Measurements from ENCODE around the gene MAGI3. TPM values are rescaled to one million over a fixed set of nuclear protein-coding genes. Genes with fewer than 3 reads are reported as not detected.

MAGI3 gene
- total RNA-seq, 1 donor from 2014 or later: 1.0 TPM

DNA sequence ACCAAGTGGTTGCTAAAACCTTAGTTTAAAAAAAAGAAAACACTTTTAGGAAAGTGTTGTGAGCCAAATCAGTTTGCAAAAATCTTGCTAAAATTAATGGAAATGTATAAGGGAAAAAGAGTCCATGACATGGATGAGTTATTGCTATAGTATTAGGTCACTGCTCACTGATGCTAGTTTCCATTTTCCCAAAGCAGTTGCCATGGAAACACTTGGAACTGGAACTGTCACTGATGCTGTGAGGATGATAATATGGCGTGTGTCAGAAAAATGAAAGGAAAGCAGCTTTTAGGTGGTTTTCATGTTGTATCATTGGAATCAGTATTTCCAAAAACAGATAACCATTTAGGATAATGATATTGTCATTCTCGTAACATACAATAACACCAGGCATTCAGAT is 264.6 kb downstream of the MAGI3 start:
- no peaks in the 10 kb centered on the region for H3K9me3 Mint-ChIP-seq
- ChIA-PET POLR2A (no interaction called here), CTCF (no interaction called here)
- no peak overlapping the region for H3K4me3 Mint-ChIP-seq
- intact Hi-C loops (cut with micrococcal nuclease): no loop called here
- no peak for DNase-seq
- no peak overlapping the region for H3K27ac Mint-ChIP-seq
- no peaks in the 10 kb centered on the region for H3K4me1 Mint-ChIP-seq
- no peak for ATAC-seq (ENCODE audit: low read depth)
- no peaks in the 10 kb centered on the region for H3K36me3 Mint-ChIP-seq (ENCODE audit: low read depth)
- H3K27me3 Mint-ChIP-seq: no peaks in the 10 kb centered on the region
- TF ChIP-seq, protein P1, sequence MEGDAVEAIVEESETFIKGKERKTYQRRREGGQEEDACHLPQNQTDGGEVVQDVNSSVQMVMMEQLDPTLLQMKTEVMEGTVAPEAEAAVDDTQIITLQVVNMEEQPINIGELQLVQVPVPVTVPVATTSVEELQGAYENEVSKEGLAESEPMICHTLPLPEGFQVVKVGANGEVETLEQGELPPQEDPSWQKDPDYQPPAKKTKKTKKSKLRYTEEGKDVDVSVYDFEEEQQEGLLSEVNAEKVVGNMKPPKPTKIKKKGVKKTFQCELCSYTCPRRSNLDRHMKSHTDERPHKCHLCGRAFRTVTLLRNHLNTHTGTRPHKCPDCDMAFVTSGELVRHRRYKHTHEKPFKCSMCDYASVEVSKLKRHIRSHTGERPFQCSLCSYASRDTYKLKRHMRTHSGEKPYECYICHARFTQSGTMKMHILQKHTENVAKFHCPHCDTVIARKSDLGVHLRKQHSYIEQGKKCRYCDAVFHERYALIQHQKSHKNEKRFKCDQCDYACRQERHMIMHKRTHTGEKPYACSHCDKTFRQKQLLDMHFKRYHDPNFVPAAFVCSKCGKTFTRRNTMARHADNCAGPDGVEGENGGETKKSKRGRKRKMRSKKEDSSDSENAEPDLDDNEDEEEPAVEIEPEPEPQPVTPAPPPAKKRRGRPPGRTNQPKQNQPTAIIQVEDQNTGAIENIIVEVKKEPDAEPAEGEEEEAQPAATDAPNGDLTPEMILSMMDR (IDR thresholded peaks at IDR 0.05): no peak

DNA sequence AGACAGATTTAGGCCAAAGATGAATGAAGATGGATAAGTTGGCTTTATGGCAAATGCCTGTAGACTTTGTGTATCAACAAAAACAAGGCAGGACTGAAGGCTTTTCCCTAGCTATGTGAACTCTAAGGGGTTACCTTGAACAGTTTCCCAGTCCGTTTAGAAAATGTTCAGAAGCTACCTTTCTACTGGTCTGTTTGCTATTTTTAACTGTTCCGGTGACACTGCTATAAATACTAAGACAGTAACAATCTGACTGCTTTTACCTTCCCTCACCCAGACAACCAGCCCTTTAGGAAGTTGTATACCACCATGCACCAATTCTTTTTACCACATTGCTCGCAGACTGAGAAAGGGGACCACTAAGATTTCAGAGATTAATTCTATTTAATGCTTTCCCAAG is 266.8 kb downstream of the MAGI3 start:
- H3K9me3 Mint-ChIP-seq: no peaks in the 10 kb centered on the region
- H3K27ac Mint-ChIP-seq: no peak overlapping the region
- H3K4me3 Mint-ChIP-seq: no peak overlapping the region
- intact Hi-C loops (cut with micrococcal nuclease): no loop called here
- no peaks in the 10 kb centered on the region for H3K36me3 Mint-ChIP-seq (ENCODE audit: low read depth)
- no peaks in the 10 kb centered on the region for H3K27me3 Mint-ChIP-seq
- POLR2A ChIA-PET: no interaction called here
- ATAC-seq (ENCODE audit: low read depth): no peak
- no peaks in the 10 kb centered on the region for H3K4me1 Mint-ChIP-seq
- no peak for DNase-seq
- CTCF ChIA-PET: no interaction called here
- TF ChIP-seq, protein P1 (IDR thresholded peaks at IDR 0.05): no peak

DNA sequence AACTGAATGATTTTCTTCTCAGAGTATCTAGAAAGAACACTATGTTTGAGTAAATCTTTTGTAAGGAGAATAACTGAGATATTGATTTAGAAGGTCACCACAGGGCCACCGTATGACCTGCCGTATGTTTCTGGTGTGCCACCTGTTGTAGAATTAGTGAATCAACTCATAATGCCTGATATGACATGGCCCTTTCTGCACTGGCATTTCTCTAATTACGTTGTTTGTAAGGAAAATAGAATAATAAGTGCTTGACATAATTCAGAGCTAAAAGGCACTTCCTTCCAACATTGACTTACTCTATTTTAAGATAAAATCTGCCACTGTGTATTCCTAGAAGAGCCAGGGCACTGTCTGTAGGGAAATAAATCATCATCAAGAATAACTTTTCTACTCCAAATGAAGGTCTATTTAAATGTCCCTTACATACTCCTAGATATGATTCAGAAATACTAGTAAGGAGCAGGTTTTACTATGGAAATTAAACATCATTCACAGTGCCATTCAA is 267.3 kb downstream of the MAGI3 start:
- no peaks in the 10 kb centered on the region for H3K4me1 Mint-ChIP-seq
- ATAC-seq (ENCODE audit: low read depth): no peak

DNA sequence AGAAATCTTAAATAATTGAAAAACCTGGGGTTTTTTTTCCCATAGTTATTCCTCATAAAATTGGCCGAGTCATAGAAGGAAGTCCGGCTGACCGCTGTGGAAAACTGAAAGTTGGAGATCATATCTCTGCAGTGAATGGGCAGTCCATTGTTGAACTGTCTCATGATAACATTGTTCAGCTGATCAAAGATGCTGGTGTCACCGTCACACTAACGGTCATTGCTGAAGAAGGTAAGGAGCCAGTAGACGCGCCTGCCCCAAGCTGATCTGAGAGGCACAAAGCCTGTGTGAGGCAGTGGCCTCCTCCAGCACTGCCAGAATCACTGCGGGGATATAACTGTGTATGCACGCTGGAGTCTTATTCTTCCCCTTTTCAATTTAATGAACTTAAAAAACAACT is 268.7 kb downstream of the MAGI3 start:
- ATAC-seq (ENCODE audit: low read depth) (no peak), DNase-seq (no peak)
- Mint-ChIP-seq H3K9me3 (no peaks in the 10 kb centered on the region), H3K4me3 (no peak overlapping the region), H3K27ac (no peak overlapping the region), H3K36me3 (ENCODE audit: low read depth) (no peaks in the 10 kb centered on the region), H3K27me3 (no peaks in the 10 kb centered on the region), H3K4me1 (no peaks in the 10 kb centered on the region)
- intact Hi-C loops (cut with micrococcal nuclease): no loop called here
- ChIA-PET CTCF (no interaction called here), POLR2A (no interaction called here)
- TF ChIP-seq, protein P1 (IDR thresholded peaks at IDR 0.05): no peak

More for the DNA sequence above, 267.3 kb downstream of the MAGI3 start:
- Mint-ChIP-seq H3K4me3 (no peak overlapping the region), H3K27me3 (no peaks in the 10 kb centered on the region), H3K36me3 (ENCODE audit: low read depth) (no peaks in the 10 kb centered on the region), H3K9me3 (no peaks in the 10 kb centered on the region), H3K27ac (no peak overlapping the region)
- TF ChIP-seq, protein P1 (IDR thresholded peaks at IDR 0.05): no peak
- ChIA-PET CTCF (no interaction called here), POLR2A (no interaction called here)
- intact Hi-C loops (cut with micrococcal nuclease): no loop called here
- no peak for DNase-seq

DNA sequence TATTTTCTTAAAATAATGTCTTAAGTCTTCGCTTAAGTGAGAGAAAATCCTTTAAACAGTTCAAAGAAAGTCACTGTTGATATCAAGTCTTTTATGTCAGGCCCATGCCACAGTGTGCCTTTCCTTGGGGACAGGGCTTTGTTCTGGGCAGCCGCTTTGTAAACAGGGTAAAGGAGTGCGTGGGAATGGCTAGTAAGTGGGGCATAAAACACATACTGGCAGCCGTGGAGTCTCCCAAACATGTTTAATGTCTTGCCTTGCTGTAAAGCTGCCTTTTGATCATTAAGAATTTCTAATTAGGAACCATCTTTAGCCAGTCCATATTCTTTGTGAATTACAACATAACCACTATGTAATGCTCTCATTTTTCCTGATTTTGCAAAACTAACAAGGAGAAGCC is 269.2 kb downstream of the MAGI3 start:
- Mint-ChIP-seq H3K4me1 (no peaks in the 10 kb centered on the region), H3K4me3 (no peak overlapping the region), H3K36me3 (ENCODE audit: low read depth) (no peaks in the 10 kb centered on the region), H3K27ac (no peak overlapping the region), H3K27me3 (no peaks in the 10 kb centered on the region), H3K9me3 (no peaks in the 10 kb centered on the region)
- POLR2A ChIA-PET: no interaction called here
- CTCF ChIA-PET: no interaction called here
- ATAC-seq (ENCODE audit: low read depth) (no peak), DNase-seq (no peak)
- intact Hi-C loops (cut with micrococcal nuclease): no loop called here
- TF ChIP-seq, protein P1 (IDR thresholded peaks at IDR 0.05): no peak
